ENCODE measurements around the gene LPCAT4.
"Not testable (repeated sequence)": the region's sequence is repeated elsewhere in the genome, so short reads cannot be mapped to it uniquely, and the experiment has no call there.

Gene LPCAT4, protein sequence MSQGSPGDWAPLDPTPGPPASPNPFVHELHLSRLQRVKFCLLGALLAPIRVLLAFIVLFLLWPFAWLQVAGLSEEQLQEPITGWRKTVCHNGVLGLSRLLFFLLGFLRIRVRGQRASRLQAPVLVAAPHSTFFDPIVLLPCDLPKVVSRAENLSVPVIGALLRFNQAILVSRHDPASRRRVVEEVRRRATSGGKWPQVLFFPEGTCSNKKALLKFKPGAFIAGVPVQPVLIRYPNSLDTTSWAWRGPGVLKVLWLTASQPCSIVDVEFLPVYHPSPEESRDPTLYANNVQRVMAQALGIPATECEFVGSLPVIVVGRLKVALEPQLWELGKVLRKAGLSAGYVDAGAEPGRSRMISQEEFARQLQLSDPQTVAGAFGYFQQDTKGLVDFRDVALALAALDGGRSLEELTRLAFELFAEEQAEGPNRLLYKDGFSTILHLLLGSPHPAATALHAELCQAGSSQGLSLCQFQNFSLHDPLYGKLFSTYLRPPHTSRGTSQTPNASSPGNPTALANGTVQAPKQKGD

GRCh38 chr15:34367101-34368081, at the start of gene LPCAT4:
Gene LPCAT4 (minus strand): TSS chr15:34367196. CDS start chr15:34367100, 96 bp downstream.
- DNase-seq = peak; percentile 29

- DNase-seq = not testable (repeated sequence)
These were observed 42.5 kb upstream of the LPCAT4 start for GRCh38 chr15:34409511-34409910.

GRCh38 chr15:34408973-34409372, 42.0 kb upstream of the LPCAT4 start:
- not testable (repeated sequence) for DNase-seq

GRCh38 chr15:34403899-34404298, 36.9 kb upstream of the LPCAT4 start:
- not testable (repeated sequence) for DNase-seq

DNA sequence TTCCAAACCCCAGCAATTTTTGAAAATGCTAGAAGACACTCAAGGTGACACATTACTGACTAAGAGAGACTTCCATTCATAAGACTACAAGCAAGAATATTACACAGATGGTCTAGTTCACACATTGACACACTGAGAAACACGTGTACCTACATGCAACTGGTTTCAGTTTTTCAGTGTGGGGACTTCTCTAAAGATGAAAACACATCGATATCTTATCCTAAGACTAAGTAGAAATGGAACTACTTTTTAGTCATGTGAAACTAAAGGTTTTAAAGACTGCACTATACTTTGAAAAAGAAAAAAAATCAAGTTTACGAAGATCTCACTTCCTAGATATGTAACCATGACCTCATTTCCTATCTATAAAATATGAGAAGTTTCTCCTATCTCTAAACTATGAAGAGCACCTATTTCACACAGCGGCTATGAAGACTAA, 36.2 kb upstream of the LPCAT4 start:
- not testable (repeated sequence) for DNase-seq

DNA sequence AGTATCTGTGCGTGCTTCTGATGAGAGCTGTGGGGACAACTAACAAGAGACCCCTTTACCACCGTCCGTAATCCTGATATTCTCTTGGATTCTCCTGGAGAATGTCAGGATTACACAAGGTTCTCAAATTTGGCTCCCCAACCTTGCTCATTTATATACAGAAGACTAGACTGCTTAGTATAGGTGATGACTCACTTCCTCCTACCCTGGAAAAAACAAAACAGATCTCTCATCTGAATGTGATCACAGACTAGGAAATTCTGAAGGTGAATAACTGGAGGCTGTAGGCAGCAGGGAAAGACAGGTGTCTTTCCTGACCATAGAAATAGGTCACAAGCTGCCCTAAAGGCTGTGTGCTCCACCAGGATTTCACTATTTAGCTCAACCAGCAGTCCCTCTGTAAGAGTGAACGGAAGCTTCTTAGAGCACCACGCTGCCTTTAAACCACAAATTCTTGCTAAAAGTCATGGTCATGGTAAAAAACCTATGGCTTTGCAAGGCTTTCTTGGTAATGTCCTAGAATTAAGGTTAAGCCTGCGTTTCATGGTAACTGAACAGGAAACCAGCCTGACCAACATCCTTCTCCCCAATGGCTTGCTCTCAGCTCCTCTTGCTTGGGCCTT, 30.8 kb upstream of the LPCAT4 start:
- DNase-seq = not testable (repeated sequence)

GRCh38 chr15:34392981-34393380, 26.0 kb upstream of the LPCAT4 start:
- DNase-seq = not testable (repeated sequence)

DNA sequence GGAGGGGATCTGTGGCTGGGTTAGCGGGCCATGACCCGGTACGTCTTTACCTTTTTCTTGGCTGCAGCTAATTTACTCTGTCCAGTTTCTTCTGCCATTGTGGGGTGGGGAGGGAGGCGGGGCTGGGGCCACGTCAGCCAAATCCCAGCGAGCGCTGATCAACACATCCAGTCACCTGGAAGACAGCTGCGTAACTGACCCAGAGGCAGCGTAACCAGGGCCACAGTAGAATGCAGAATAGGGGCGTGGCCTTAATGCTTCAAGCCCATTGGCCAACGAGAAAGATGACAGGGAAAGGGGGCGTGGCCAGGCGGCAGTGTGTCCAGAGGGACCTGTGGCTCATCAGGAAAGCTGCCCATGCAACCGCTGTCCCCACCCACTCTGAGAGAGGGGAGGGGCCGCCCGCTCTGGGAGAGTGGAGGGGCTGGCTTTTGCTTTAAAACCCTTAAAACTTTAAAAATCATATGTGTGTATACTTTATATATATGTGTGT, 22.6 kb upstream of the LPCAT4 start:
- DNase-seq = not testable (repeated sequence)

DNA sequence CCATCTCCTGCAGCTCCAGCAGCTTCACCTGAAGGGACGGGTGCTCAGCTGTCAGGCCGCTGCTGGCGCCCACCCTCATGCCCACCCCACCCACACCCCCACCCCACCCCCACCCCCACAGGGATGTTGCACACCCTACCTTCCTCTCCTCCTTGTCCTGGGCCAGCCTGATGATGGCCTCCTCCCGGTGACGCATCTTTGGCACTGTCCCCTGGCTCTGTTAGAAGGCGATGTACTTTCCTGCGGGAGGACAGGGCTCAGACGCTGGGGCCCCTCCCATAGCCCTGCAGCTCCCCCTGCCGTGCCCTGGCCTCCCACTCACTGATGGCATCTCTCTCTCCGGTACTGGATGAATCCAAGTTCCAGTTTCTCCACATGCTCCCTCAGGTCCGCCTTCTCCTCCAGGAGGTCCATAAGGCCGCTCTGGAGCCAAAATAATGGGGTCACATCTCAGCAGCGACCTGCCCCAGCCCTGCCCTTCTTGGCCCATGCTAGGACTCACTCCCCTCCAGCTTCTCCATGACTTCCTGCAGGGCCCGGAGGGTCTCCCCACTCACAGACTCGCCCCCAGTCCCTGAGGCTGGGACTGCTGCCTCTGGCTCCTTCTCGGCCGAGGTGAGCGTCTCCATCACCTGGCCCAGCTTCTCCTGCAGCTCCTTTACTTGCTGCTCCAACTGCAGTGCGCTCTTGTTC, 15.0 kb upstream of the LPCAT4 start:
- DNase-seq = not testable (repeated sequence)

DNA sequence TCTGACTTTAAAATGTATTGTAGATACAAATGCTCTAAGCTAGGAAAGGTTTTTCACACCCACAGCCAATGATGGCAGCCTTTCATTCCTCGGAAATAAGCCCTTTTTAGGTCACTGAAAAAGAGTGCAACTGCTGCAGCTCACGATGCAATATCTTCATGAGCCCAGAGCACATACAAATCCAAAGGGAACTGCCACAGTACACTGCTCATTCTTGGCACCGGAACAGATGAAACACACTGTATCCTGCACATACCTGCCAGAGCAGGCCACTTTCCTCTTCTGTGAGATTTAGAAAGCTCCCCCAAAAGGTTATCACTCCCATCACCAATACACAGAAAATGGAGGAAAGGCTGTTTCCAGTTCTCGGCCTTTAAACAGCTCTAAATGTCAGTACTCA, 13.5 kb upstream of the LPCAT4 start:
- DNase-seq = not testable (repeated sequence)

DNA sequence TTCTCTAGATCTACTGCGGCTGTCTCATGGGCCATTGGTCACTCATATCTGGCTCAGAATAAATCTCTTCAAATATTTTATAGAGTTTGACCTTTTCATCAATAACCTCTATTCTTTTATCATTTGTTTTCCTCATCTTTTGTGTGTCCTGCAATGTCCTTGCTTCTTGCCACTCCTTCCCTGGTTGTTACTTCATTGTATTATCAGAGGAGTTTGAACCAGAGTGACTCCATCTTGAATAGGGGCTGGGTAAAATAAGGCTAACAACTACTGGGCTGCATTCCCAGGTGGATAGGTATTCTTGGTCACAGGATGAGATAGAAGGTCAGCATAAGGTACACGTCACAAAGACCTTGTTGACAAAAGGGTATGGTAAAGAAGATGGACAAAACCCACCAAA, 9.9 kb upstream of the LPCAT4 start:
- no peak for DNase-seq

DNA sequence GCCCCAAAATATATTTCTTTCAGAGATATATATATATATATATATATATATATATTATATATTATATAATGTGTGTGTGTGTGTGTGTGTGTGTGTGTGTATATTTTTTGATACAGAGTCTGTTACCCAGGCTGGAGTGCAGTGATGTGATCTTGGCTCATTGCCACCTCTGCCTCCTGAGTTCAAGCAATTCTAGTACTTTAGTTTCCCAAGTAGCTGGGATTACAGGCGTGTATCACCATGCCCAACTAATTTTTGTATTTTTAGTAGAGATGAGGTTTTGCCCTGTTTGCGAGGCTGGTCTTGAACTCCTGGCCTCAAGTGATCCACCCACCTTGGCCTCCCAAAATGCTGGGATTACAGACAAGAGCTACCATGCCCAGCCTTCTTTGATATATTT, 8.5 kb upstream of the LPCAT4 start:
- not testable (repeated sequence) for DNase-seq

GRCh38 chr15:34374816-34375215, 7.8 kb upstream of the LPCAT4 start:
- no peak for DNase-seq

- DNase-seq = no peak
These were observed 7.0 kb upstream of the LPCAT4 start for GRCh38 chr15:34373951-34374350.

DNA sequence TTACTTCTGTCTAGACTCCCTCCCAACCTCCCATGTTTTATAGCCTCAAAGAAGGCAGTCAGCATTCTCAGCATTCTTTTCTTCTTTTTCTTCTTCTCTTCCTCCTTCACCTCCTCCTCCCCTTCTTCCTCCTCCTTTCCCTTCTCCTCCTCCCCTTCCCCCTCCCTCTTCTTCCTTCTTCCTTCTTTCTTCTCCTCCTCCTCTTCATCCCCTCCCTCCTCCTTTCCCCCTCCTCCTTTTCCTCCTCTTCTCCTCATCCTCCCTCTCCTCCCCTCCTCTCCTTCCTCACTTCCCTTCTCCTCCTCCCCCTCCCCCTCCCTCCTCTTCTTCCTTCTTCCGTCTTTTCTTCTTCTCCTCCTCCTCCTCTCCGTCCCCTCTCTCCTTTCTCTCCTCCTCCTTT, 3.6 kb upstream of the LPCAT4 start:
- no peak for DNase-seq

DNA sequence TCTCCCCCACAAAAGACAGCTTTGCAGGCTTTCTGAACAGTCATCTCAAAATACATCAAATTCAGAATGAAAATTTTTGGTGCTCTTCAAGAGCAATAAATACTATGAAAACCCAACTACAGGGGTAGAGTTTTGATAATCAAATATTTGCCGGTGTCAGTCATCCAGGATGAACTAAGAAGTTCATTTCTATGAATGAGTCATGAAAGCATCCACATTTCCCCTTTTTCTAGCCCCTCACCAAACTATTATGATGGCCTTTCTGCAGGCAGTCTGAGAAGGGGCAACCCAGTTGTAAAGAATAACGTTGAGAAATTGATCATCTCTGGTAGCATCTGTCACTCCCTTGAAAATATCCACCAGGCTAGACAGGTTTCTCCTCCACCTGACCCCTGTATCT, 3.1 kb upstream of the LPCAT4 start:
- DNase-seq = no peak

DNA sequence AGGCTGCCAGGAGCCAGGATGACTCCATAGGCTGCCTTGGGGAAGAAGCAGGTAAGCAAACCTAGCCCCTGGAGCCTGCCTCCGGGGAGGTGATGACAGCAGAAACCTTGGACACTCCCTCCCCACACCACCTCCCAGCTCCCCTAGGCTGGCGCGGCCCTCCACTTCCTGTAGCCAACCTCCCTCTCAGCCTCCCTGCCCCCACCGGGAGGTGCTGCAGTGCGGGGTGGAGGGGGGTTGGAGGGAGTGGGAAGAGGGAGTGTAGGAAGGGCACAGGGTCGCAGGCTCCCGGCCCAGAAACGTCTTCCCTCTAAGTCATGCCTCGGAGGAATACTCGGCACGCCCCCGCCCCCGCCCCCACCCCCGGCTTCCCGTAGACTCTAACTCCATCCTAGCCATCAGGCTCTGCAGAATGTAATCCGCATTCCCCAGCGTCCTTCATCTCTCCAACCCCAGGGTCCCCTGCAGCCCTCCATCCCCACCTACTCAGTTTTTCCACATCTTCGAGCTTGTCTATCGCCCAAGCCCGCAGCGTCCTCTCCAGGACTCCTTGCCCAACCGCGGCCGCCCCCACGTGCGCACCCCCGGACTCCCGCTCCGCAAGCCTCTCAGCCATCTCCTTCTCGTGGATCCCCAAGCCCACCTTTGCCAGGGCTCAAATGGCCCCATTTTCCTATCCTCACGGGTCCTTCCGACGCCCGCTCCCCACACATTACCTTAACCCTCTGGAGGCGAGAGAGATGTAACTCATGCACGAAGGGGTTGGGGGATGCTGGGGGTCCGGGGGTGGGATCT, 528 bp downstream of the LPCAT4 start:
- DNase-seq = no peak

- no peak for DNase-seq
These were observed 1.2 kb downstream of the LPCAT4 start for GRCh38 chr15:34365836-34366235.

GRCh38 chr15:34365091-34365825, 1.7 kb downstream of the LPCAT4 start:
- DNase-seq = no peak

DNA sequence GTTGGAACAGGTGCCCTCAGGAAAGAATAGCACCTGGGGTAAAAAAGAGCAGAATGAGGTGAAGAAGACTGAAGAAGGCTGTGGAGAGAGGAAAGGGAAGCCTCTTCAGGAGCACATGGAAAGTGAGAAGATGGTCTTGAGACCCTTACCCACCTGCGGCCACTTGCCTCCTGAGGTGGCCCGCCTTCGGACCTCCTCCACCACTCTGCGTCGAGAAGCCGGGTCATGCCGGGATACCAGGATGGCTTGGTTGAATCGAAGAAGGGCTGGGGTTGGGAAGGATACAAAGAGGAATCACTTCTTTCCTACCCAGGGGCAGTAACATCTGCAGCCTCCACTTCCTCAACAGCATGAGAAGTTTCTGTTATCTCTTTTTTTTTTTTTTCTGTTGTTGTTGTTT, 3.0 kb downstream of the LPCAT4 start:
- no peak for DNase-seq
